Measurements from ENCODE around the gene UCK1.
A peak's percentile ranks its signal among the peaks of the same experiment; 100 is the strongest.
"Not testable (repeated sequence)": the region's sequence is repeated elsewhere in the genome, so short reads cannot be mapped to it uniquely, and the experiment has no call there.

Gene UCK1

GRCh38 chr9:131554087-131554842 is 23.2 kb upstream of the UCK1 start:
- no peak for DNase-seq (ENCODE audit: low read depth)

GRCh38 chr9:131552030-131552429 is 21.0 kb upstream of the UCK1 start:
- no peak for DNase-seq (ENCODE audit: low read depth)

- not testable (repeated sequence) for DNase-seq (ENCODE audit: low read depth)
Measured at GRCh38 chr9:131550465-131550864, 19.4 kb upstream of the UCK1 start.

GRCh38 chr9:131549186-131549585 is 18.1 kb upstream of the UCK1 start:
- DNase-seq (ENCODE audit: low read depth), result not testable (repeated sequence)

GRCh38 chr9:131546336-131547084 is 15.4 kb upstream of the UCK1 start:
- peak; percentile 45 for DNase-seq (ENCODE audit: low read depth)

- no peak for DNase-seq (ENCODE audit: low read depth)
Measured at GRCh38 chr9:131545786-131546335, 14.8 kb upstream of the UCK1 start.

- DNase-seq (ENCODE audit: low read depth), result no peak
Measured at GRCh38 chr9:131545003-131545785, 14.1 kb upstream of the UCK1 start, which contains the start of gene PRRT1B. TSS of gene PRRT1B (plus strand) at chr9:131545523. CDS start at chr9:131545616, 93 bp downstream.

- no peak for DNase-seq (ENCODE audit: low read depth)
Measured at GRCh38 chr9:131543141-131543540, 12.1 kb upstream of the UCK1 start.

- DNase-seq (ENCODE audit: low read depth), result no peak
Measured at GRCh38 chr9:131539223-131539923, 8.3 kb upstream of the UCK1 start.

GRCh38 chr9:131537946-131538345 is 6.9 kb upstream of the UCK1 start:
- DNase-seq (ENCODE audit: low read depth), result no peak

GRCh38 chr9:131534721-131535237 is 3.7 kb upstream of the UCK1 start:
- DNase-seq (ENCODE audit: low read depth), result peak; percentile 6

- peak; percentile 48 for DNase-seq (ENCODE audit: low read depth)
Measured at GRCh38 chr9:131530546-131530919, 530 bp downstream of the UCK1 start.

- DNase-seq (ENCODE audit: low read depth), result no peak
Measured at GRCh38 chr9:131529597-131530545, 1.2 kb downstream of the UCK1 start.

GRCh38 chr9:131528886-131529505 is 2.1 kb downstream of the UCK1 start:
- DNase-seq (ENCODE audit: low read depth), result no peak

- DNase-seq (ENCODE audit: low read depth), result no peak
Measured at GRCh38 chr9:131528186-131528585, 2.9 kb downstream of the UCK1 start.

- DNase-seq (ENCODE audit: low read depth), result no peak
Measured at GRCh38 chr9:131525643-131526565, 5.2 kb downstream of the UCK1 start.

- DNase-seq (ENCODE audit: low read depth), result peak; percentile 82
Measured at GRCh38 chr9:131524665-131525315, 6.3 kb downstream of the UCK1 start.
